ENCODE measurements around the gene CREB5. TPM values are rescaled to one million over a fixed set of nuclear protein-coding genes. Genes with fewer than 3 reads are reported as not detected.

Gene CREB5
- total RNA-seq, 1 experiment from 2014 or later, result 5.2 TPM

DNA sequence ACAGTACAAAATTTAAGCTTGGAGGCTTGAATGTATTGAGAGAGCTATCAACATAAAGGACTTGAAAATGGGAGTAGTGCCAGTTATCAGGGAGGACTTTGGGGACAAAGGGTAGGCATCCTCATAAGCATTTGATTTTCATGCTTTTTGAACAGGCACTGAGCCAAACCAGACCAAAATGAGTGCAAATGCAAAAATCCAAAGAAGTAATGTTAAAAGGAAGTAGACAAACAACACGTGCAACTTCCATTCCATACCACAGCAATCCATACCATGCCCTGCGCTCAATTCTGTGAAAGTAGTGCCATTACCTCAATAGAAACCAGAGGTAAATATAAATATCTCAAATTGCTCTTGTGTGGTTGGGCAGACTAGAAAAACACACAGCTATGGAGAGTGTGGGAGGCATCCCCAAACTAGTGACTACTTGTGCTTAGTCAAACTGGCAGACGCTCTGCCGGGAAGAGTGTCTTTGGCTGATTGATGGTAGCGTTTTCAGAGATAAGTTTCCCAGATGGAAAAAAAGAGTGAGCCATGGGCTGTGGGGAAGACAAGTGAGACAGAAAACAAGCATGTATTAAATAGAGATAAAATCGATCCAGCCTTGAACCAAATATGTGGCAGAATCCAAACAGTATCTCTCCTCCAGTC lies 161.5 kb downstream of the CREB5 start:
- Histone ChIP-seq H3K9ac (ENCODE audit: low read length) (no peak overlapping the region), H3K27me3 (ENCODE audit: low read length) (peaks cover 1% of the 10 kb centered on the region; the same call in 1 of the 2 replicates), H2AFZ (ENCODE audit: low read length) (no peak overlapping the region), H3K4me2 (ENCODE audit: low read length) (peak overlapping the region; percentile 64), H4K20me1 (ENCODE audit: low read length) (no peaks in the 10 kb centered on the region), H3K27ac (ENCODE audit: low read length) (peak overlapping the region; percentile 15), H3K36me3 (ENCODE audit: low read depth, low read length) (no peaks in the 10 kb centered on the region), H3F3A (ENCODE audit: low read length, unreplicated experiment) (no peaks in the 10 kb centered on the region), H3K4me1 (ENCODE audit: insufficient read depth, low read length) (peaks cover 46% of the 10 kb centered on the region), H3K4me3 (ENCODE audit: low read length) (no peak overlapping the region; the same call in 1 of the 2 replicates), H3K9me3 (ENCODE audit: low read length) (no peaks in the 10 kb centered on the region), H3K79me2 (ENCODE audit: low read length) (no peaks in the 10 kb centered on the region), H3K9me2 (replicated peaks; ENCODE audit: low read length) (no peaks in the 10 kb centered on the region)
- ATAC-seq (no peak), DNase-seq (peak; percentile 41)
- intact Hi-C loops (cut with micrococcal nuclease), result loop anchor here (5.0 kb wide), 3 partner anchors 39 to 154 kb away; no protein-coding TSS in a partner anchor
- TF ChIP-seq EZH2phosphoT487 (IDR thresholded peaks at IDR 0.05; ENCODE audit: borderline replicate concordance, low read length) (no peak), EZH2 (IDR thresholded peaks at IDR 0.05; ENCODE audit: low read length, unreplicated experiment) (no peak), CTCF (conservative IDR thresholded peaks at IDR 0.05; ENCODE audit: low read depth, low read length) (no peak)
- BruUV-seq (replicated peaks), result no TSS peak
- ChIA-PET POLR2A (ENCODE audit: unreplicated experiment) (interaction anchor here (0.6 to 0.7 kb wide), 4 partner anchors 15 to 166 kb away, joined by 3 to 11 read pairs (median 4); no protein-coding TSS in a partner anchor), CTCF (no interaction called here)

GRCh38 chr7:28575241-28575643 lies 162.9 kb downstream of the CREB5 start:
- Histone ChIP-seq H2AFZ (ENCODE audit: low read length) (no peak overlapping the region), H3K4me2 (ENCODE audit: low read length) (no peak overlapping the region), H3K9me2 (replicated peaks; ENCODE audit: low read length) (no peaks in the 10 kb centered on the region), H3F3A (ENCODE audit: low read length, unreplicated experiment) (no peaks in the 10 kb centered on the region), H3K9me3 (ENCODE audit: low read length) (no peaks in the 10 kb centered on the region), H3K36me3 (ENCODE audit: low read depth, low read length) (no peaks in the 10 kb centered on the region), H3K27ac (ENCODE audit: low read length) (no peak overlapping the region), H3K4me3 (ENCODE audit: low read length) (no peak overlapping the region), H4K20me1 (ENCODE audit: low read length) (no peaks in the 10 kb centered on the region), H3K27me3 (ENCODE audit: low read length) (peaks cover 3% of the 10 kb centered on the region; the same call in 1 of the 2 replicates), H3K4me1 (ENCODE audit: insufficient read depth, low read length) (peaks cover 45% of the 10 kb centered on the region), H3K9ac (ENCODE audit: low read length) (no peak overlapping the region), H3K79me2 (ENCODE audit: low read length) (no peaks in the 10 kb centered on the region)
- POLR2A ChIA-PET (ENCODE audit: unreplicated experiment), result no interaction called here
- TF ChIP-seq EZH2 (IDR thresholded peaks at IDR 0.05; ENCODE audit: low read length, unreplicated experiment), result no peak
- TF ChIP-seq CTCF (conservative IDR thresholded peaks at IDR 0.05; ENCODE audit: low read depth, low read length), result no peak
- TF ChIP-seq EZH2phosphoT487 (IDR thresholded peaks at IDR 0.05; ENCODE audit: borderline replicate concordance, low read length), result no peak
- CTCF ChIA-PET, result no interaction called here
- DNase-seq (peak; percentile 31), ATAC-seq (no peak)
- intact Hi-C loops (cut with micrococcal nuclease), result no loop called here
- BruUV-seq (replicated peaks), result no TSS peak

- H3K4me3 ChIP-seq (ENCODE audit: low read length), result no peak overlapping the region
- DNase-seq, result no peak
- H3F3A ChIP-seq (ENCODE audit: low read length, unreplicated experiment), result no peaks in the 10 kb centered on the region
- no peak for ATAC-seq
- H3K4me1 ChIP-seq (ENCODE audit: insufficient read depth, low read length), result peaks cover 31% of the 10 kb centered on the region
- no peak overlapping the region for H3K4me2 ChIP-seq (ENCODE audit: low read length)
- no peaks in the 10 kb centered on the region for H3K9me2 ChIP-seq (replicated peaks; ENCODE audit: low read length)
- no peaks in the 10 kb centered on the region for H3K79me2 ChIP-seq (ENCODE audit: low read length)
- H3K9me3 ChIP-seq (ENCODE audit: low read length), result no peaks in the 10 kb centered on the region
- H4K20me1 ChIP-seq (ENCODE audit: low read length), result no peaks in the 10 kb centered on the region
- no peaks in the 10 kb centered on the region for H3K36me3 ChIP-seq (ENCODE audit: low read depth, low read length)
- no peak for TF ChIP-seq CTCF (conservative IDR thresholded peaks at IDR 0.05; ENCODE audit: low read depth, low read length)
- TF ChIP-seq EZH2 (IDR thresholded peaks at IDR 0.05; ENCODE audit: low read length, unreplicated experiment), result no peak
- no peak for TF ChIP-seq EZH2phosphoT487 (IDR thresholded peaks at IDR 0.05; ENCODE audit: borderline replicate concordance, low read length)
- no peak overlapping the region for H3K27ac ChIP-seq (ENCODE audit: low read length)
- no peak overlapping the region for H3K9ac ChIP-seq (ENCODE audit: low read length)
- BruUV-seq (replicated peaks), result no TSS peak
- H3K27me3 ChIP-seq (ENCODE audit: low read length), result peaks cover 6% of the 10 kb centered on the region; the same call in 1 of the 2 replicates
- POLR2A ChIA-PET (ENCODE audit: unreplicated experiment), result no interaction called here
- intact Hi-C loops (cut with micrococcal nuclease), result no loop called here
- CTCF ChIA-PET, result interaction anchor here (0.6 kb wide), 1 partner anchor 39 kb away, joined by 3 read pairs; no protein-coding TSS in a partner anchor
- no peak overlapping the region for H2AFZ ChIP-seq (ENCODE audit: low read length)
Observed at GRCh38 chr7:28576656-28577055, 164.3 kb downstream of the CREB5 start.

All from PC-3 (cell line).